LNCaP clone FGC (cell line): ENCODE measurements around the gene RFXAP.

Source experiments
- DNase-seq: peaks from one replicate; pipeline ENCODE4 v3.0.0-alpha.2; 2011; ENCODE audit warnings: low read depth
- H3K4me3 ChIP-seq: 2 replicates; pipeline ENCODE4 v1.5.1; 2011; ENCODE audit warnings: mild to moderate bottlenecking, low read depth, low read length, control low read depth
- TF ChIP-seq, protein P1 (sequence below): IDR thresholded peaks from 2 replicates; pipeline ENCODE4 v1.5.1; 2012; ENCODE audit warnings: mild to moderate bottlenecking; ENCODE audit not compliant: control insufficient read depth, insufficient read depth; ENCODE audit errors: extremely low read depth

The RFXAP gene

DNA sequence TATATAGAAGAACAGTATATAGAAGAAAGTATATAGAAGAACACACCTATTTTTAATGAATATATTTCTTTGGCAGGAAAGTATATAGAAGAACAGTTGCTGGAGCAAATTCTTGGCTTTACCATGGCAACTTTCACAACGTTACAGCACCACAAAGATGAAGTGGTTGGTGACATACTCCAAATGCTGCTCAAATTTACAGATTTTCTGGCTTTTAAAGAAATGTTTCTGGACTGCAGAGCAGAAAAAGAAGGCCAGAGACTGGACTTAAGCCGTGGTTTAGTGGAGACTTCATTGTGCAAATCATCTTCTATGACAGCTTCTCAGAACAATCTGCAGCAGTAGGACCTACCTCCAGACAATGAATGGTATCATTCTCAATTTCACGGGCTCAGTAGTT, 24.3 kb upstream of the RFXAP start:
- H3K4me3 ChIP-seq, result no peak overlapping the region
- DNase-seq, result no peak
- TF ChIP-seq, protein P1, sequence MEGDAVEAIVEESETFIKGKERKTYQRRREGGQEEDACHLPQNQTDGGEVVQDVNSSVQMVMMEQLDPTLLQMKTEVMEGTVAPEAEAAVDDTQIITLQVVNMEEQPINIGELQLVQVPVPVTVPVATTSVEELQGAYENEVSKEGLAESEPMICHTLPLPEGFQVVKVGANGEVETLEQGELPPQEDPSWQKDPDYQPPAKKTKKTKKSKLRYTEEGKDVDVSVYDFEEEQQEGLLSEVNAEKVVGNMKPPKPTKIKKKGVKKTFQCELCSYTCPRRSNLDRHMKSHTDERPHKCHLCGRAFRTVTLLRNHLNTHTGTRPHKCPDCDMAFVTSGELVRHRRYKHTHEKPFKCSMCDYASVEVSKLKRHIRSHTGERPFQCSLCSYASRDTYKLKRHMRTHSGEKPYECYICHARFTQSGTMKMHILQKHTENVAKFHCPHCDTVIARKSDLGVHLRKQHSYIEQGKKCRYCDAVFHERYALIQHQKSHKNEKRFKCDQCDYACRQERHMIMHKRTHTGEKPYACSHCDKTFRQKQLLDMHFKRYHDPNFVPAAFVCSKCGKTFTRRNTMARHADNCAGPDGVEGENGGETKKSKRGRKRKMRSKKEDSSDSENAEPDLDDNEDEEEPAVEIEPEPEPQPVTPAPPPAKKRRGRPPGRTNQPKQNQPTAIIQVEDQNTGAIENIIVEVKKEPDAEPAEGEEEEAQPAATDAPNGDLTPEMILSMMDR, result no peak

DNA sequence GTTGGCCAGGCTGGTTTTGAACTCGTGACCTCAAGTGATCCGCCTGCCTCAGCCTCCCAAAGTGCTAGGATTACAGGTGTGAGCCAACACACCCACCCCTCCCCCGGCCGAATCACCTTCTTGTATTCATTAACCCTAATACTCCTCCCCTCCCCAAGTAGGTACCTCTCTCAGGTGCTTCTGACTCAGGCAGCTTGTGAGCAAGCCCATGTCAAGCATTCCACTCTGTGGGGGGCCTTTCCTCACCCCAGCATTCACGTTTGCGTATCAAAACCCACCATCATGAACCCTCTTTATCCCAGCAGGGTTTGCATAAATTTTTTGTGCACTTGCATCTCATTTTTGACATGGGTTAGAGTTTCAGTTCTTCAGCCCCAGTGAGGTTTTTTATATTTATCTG, 23.6 kb upstream of the RFXAP start:
- no peak overlapping the region for H3K4me3 ChIP-seq
- TF ChIP-seq, protein P1, result no peak
- DNase-seq, result no peak

DNA sequence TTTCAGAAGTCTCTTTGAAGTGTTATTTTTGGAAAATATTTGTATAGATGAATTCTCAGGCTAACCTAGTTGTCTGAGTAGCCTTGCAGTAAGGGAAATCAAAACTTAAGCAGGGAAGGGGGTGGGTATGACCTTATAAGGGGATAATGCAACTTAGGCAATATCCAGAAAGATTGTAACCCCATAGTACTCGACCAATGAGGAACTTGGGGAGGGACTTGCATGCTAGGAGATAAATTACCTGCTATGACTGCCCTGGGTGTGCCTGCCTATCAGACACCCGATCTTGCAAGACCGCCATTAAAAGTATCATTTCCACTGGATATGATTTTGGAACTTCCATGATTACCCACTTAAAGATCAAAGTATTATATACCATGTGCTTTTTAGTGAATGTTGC, 23.0 kb upstream of the RFXAP start:
- no peak overlapping the region for H3K4me3 ChIP-seq
- DNase-seq, result no peak
- TF ChIP-seq, protein P1, result no peak

DNA sequence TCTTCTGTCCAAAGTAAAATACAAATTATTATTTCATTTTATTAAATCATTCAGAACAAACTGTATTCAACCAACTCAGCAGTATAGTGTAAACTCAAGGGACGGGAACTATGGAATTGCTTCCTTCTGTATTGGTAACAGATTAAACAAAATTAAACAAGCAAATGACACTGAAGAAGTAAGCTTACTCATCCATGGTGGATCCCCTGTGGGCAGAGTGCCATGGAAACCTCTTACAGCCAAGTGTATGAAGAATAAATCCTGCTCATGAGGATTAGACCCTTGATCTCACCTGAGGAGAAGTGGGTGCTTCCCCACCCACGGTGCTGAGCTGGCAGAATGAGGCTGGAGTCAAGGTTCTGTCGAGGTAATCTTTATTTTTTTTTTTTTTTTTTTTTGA, 18.0 kb upstream of the RFXAP start:
- TF ChIP-seq, protein P1, result no peak
- no peak overlapping the region for H3K4me3 ChIP-seq
- no peak for DNase-seq

DNA sequence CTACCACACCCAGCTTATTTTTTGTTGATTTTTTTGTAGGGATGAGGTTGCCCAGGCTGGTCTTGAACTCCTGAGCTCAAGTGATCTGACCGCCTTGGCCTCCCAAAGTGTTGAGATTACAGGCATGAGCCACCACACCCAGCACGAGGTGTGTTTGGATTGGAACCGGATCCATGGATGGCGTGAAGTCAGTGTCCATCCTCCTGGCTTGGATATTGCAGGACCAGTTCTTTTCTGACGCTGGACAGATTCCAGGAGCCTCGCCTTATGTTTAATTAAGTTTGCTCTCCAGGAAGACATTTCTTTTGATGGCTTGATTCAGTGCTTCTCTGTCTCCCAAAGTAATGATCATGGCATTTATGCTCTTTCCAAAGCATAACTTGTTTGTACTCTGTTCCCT, 14.4 kb upstream of the RFXAP start:
- peak; percentile 64 for DNase-seq

DNA sequence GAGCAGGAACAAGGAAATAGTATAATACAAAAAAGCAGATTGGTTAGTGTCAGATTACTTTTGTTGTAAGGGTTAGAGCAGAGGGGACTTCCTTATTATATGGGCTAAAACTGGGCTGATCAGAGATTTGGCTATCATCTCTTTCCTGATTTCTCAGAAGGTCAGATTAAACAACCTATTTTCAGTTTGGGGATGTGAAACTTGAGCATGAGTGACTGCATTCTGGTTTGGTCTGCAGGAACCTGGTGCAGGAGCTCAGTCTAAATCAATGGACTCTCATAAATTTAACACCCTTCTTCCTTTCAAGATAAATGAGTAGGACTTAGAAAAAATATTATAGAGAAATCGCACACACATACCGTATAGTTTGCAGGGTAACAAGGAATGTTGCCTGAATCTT, 12.9 kb upstream of the RFXAP start:
- no peak for DNase-seq
- TF ChIP-seq, protein P1, result no peak
- H3K4me3 ChIP-seq, result no peak overlapping the region

More for the DNA sequence above, 14.4 kb upstream of the RFXAP start:
- no peak overlapping the region for H3K4me3 ChIP-seq
- TF ChIP-seq, protein P1, result no peak

DNA sequence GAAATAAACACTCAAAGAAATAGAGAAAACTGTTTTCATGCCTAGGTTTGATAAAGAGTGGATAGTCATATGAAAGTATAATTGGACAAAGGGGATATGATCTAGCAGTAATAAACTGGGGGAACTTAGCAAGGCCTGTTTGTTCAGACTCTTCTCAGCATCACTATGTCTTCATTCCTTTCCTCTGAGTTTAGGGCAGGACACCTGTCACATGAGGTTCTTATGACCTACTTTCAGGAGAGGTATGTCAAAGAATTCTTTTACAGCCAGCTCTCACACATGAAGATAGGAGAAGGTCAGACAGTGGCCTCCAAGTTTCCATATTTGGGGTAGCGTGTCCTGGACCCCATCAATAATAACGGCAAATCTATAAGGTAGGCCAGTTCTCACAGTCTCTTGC, 11.4 kb upstream of the RFXAP start:
- DNase-seq, result no peak
- no peak overlapping the region for H3K4me3 ChIP-seq
- TF ChIP-seq, protein P1, result no peak
